Activated CD8-positive, alpha-beta memory T cell treated with anti-CD3 and anti-CD28 coated beads for 1 hour (primary cell): ENCODE data around the gene ALDH1L2.
A peak's percentile ranks its signal among the peaks of the same experiment; 100 is the strongest.
"Not testable (repeated sequence)": the region's sequence is repeated elsewhere in the genome, so short reads cannot be mapped to it uniquely, and the experiment has no call there.

Experiments
- DNase-seq, 2 donors: peaks; one replicate each; pipeline ENCODE4 v3.0.0-alpha.2; 2020; ENCODE audit warnings: low read depth in 1 of 2; ENCODE audit errors: extremely low read depth in 1 of 2

The ALDH1L2 gene

GRCh38 chr12:105084251-105085250 is at the start of gene ALDH1L2:
TSS of gene ALDH1L2 (minus strand) at chr12:105084458. CDS start at chr12:105084436, 22 bp downstream.
- DNase-seq = peak in 1 of 2 donors; percentile 8

GRCh38 chr12:105120551-105120950 is 36.3 kb upstream of the ALDH1L2 start:
- DNase-seq = no peak

GRCh38 chr12:105116969-105117368 is 32.7 kb upstream of the ALDH1L2 start:
- DNase-seq = no peak

DNA sequence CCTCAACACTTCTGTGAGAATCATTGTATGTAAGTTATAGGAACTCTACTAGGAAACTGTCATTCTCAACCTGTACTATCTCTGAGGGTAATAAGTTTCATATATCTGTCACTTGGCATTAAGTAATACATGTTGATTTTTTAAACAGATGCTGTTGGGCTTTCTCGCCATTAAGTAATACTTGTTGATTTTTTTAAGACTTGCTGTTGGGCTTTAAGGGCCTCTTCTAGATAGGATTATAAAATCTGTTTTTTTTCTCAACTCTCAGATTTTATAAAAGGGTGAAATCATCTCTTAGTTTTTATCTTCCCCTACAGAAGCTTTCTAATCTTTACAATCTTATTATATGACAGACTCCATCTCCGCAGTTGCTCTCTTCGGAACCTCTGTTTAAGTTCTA is 28.8 kb upstream of the ALDH1L2 start:
- no peak for DNase-seq

DNA sequence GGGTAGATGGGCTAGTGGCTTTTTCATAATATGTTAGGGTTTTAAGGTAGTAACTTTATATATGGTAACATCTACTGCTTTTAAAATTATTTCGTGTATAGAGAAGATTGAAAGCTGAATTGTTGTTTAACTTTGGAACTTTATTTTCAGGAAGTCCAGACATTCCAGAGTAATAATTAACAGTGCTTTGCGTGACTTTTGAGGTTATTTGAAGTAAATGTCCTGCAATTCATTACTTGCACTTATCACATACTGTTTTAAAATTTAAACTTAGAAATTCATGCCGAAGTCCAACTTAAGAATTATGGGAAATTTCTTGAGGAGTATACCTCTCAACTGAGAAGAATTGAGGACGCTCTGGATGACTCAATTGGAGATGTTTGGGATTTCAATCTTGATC is 26.6 kb upstream of the ALDH1L2 start:
- no peak for DNase-seq

DNA sequence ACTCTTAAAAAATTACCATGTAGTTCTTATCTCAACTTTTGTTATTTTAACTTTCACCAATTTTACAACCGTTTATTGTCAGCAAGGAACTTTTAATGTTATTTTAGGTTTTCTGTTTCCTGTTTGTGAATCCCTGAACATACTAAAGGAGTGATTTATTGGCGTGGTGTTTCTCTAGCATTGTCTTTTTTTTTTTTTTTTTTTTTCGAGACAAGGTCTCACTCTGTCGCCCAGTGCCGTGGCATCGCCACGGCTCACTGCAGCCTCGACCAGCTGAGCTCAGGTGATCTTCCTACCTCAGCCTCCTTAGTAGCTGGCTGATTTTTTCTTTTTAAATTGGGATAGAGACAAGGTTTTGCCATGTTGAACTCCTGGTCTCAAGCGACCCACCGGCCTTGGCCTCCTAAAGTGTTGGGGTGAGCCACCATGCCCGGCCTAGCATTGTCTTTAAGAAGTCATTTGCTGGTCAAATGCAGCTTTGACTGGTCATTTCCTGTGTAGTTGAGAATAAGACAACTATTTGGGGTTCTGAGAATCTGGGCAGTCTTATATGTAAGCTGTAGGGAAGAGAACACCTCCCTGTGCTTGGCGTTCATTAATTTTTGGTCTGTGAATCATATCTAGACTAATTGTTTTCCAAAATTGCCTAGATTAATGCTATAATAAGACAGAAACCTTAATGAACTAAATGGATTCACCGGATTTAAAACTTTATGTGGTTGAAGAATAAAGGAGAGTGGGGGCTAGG is 25.4 kb upstream of the ALDH1L2 start:
- no peak for DNase-seq

DNA sequence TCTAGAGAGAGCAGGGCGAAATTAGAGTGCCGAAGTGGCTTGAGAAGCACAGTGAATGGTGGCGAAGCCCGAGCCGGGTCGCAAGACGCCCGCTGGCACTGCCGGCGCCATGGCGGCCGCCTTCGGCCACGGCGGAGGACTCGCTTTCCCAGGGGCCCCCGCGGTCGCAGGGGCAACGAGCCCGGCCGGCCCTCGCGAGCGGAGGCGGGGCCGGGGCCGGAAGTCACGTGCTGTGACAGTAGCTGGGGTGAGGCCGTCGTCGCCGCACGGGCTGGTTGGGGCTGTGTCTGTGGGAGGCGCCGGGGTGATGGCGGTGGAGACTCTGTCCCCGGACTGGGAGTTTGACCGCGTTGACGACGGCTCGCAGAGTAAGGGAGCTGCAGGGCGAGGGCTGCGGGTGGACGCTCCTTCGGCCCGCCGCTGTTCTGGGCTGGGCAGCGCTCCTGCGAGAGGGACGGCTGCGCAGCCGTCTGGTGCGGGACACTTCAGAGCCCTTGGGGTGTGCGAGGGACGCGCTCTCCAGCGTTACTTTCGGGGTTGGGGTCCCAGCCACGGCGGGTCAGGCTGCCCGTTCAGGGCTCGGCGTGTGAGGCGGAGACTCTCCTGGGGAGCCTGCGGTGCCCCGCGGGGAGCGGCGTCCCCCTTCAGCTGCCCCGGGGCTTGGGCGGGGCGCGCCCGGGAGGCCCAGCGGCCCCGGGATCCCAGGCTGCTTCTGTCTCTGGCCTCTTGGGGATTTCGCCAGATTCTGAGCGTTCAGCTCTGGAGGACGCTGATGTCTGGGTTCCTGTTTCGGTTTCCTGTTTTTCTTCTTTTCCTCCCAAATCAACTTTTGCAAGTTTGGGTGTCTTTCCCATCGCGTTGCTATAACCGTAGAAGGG is 23.5 kb upstream of the ALDH1L2 start, which contains the start of gene WASHC4:
Gene WASHC4 (plus strand): TSS at position 238 of the 878 bp plus-strand sequence. CDS start 70 bp downstream, at position 308.
- DNase-seq = peak; percentile 61 to 91

GRCh38 chr12:105107171-105107493 is 22.9 kb upstream of the ALDH1L2 start:
- no peak for DNase-seq

DNA sequence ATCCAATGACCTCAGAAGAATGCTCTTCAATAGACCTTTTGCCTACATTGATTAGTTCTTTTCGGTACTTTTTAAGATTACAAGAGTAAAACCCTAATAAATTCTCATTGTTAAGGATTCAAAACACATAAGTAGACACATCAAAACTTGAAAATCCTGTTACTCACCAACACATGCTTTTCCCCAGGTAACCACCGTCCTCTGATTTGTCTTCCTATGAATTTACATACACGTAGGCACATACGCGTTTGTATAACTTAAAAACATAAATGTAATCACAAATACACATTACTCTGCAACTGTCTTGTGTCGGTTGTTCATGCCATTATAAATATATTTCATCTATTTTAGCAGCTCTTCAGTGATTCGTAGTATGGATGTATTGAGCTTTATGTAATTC is 22.4 kb upstream of the ALDH1L2 start:
- DNase-seq = no peak

- DNase-seq = no peak
Observed at GRCh38 chr12:105104762-105105161, 20.5 kb upstream of the ALDH1L2 start.

DNA sequence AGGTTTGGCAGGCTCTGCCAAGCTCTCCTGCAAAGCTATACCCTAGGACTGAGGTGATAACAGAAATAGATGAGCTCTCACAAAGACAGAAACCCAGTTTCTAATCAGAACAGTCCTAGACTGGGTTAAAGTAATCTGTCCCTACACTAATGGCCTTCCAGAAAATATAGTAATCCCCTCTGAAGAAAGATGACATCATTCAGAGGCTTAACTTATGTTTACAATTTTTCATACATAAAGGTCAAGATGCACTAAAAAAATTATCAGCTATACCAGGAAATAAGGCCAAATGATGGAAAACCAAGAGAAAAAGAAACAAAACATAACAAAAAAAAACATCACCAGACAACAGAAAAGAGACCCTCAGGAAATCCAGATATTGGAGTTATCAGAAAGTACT is 18.4 kb upstream of the ALDH1L2 start:
- DNase-seq = no peak

- no peak for DNase-seq
Observed at GRCh38 chr12:105100998-105101397, 16.7 kb upstream of the ALDH1L2 start.

DNA sequence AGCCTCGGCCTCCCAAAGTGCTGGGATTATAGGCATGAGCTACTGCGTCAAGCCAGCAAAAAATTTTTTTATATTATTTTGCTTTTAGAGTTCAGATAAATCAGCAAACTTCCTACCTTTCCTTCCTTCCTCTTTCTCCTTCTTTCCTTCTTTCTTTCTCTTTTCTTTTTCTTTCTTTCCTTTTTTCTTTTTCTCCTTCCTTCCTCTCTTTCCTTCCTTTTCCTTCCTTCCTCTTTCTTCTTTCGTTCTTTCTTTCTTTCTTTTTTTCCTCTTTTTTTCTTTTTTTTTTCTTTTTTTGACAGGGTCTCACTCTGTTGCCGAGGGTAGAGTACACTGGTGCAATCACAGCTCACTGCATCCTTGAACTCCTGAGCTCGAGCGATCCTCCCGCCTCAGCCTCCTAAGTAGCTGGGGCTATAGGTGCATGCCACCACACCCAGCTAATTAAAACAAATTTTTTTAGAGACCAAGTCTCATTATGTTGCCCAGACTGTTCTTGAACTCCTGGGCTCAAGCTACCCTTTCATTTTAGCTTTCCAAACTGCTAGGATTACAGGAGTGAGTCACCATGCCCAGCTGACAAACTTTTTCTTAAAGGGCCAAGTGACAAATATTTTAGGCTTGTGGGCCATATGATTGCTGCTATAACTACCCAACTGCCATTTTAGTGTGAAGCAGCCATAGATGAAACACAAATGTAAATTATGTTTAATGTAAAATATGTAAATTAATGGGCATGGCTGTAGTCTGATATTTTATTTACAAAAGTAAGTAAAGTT is 16.1 kb upstream of the ALDH1L2 start:
- no peak for DNase-seq

GRCh38 chr12:105099356-105099755 is 15.1 kb upstream of the ALDH1L2 start:
- DNase-seq = no peak

DNA sequence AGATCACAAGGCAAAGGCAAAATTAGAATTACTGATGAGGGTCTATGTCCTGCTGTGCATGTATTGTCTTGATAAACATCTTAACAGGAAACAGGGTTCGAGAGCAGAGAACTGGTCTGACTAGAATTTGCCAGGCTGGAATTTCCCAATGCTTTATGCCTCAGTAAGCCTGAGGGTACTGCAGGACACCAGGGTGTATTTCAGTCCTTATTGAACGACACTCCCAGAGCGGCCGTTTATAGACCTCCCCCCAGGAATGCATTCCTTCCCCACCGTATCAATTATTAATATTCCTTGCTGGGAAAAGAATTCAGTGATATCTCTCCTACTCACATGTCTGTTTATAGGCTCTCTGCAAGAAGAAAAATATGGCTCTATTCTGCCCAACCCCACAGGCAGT is 11.1 kb upstream of the ALDH1L2 start:
- DNase-seq = not testable (repeated sequence)

- DNase-seq = no peak
Observed at GRCh38 chr12:105092336-105092735, 8.1 kb upstream of the ALDH1L2 start.

DNA sequence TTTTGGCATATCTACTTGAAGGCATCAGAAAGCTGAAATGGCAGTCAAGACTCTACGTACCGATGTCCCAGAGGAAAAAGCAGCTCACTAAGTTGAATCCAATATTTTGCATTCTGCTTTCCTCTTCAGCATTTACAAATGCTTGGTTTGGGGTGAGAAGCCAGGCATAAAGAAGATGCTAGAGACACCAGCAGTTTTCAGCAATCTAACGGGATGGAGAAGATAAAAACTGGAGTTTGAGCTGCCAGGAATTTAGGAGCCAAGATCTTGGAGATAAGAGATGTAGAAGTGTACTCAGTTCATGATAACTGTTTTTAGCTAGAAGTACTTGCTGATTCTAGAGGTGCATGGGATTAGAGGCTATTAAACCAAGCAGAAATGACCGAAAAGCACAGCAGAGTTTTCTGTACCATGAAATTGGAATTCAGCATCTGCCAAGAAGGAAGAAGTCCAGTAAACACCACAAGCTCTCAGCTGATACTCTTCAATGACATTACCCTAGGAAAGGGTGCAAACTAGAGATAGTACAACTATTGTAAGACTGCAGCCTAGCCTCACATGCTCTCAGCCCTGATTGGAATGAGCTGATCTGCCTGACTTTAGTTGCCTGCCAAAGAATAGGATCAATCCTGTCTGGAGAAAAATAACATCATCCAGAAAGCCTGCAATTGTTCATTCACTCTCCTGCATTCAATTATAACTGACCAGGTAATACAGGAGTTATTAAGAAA is 7.4 kb upstream of the ALDH1L2 start:
- no peak for DNase-seq

DNA sequence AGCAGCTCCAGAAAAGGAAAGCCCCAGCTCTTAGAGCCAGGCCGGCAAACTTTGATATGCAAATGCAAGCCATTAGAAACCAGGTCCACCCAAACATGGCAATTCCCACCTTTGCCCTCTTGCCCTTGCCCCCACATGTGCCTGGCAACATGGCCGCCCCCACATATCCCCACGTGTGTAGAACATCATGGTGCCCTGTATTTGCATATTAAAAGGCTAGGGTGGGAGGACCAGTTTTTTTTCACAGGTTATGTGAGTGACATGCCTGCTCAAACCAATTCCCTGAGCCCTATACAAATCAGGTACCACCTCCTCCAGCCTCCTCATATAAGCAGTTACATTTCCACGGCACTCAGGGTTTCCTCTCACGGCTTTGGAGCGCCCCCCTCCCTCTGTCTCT is 6.1 kb upstream of the ALDH1L2 start:
- DNase-seq = no peak

DNA sequence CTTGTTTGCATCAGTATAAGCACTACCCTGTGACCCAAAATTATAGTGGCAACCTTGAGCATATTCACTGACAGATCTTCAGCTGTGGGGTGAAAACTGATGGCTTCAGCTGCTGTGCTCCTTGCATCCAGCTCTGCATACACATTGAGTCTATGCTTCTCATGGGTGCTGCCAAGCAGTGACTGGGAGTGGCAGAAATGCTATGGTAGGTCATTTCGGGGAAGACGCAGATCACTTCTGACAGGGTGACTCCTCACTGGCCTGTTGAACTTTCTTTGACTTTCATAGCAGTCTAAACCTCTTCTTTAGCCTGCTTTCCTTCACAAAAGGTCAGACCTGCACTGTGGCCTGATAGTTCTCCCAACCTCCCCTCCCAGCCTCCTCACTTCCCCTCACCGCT is 5.6 kb upstream of the ALDH1L2 start:
- DNase-seq = no peak
